Activated naive CD4-positive, alpha-beta T cell treated with anti-CD3 and anti-CD28 coated beads for 36 hours (primary cell): ENCODE results near the gene ABCA1. TPM values are rescaled to one million over a fixed set of nuclear protein-coding genes. Genes with fewer than 3 reads are reported as not detected.

Source experiments
- CTCF ChIA-PET: fragments of 350-600 bp; sonication (Branson Sonifier 250); formaldehyde crosslinking; loops from one replicate; lab custom pipeline; 2021; ENCODE audit warnings: antibody characterized with exemption; lab: Charles Lee
- DNase-seq: peaks from one replicate; pipeline ENCODE4 v3.0.0-alpha.2; 2020
- H3K27ac Mint-ChIP-seq: one replicate; pipeline ENCODE4 v1.8.0; 2021; ENCODE audit warnings: mild to moderate bottlenecking, mixed read lengths
- H3K27me3 Mint-ChIP-seq: one replicate; pipeline ENCODE4 v1.8.0; 2021; ENCODE audit warnings: low read depth, mixed read lengths
- H3K36me3 Mint-ChIP-seq: one replicate; pipeline ENCODE4 v1.8.0; 2021; ENCODE audit warnings: low read depth, mixed read lengths
- H3K4me1 Mint-ChIP-seq: one replicate; pipeline ENCODE4 v1.8.0; 2021; ENCODE audit warnings: low read depth, mixed read lengths
- H3K4me3 Mint-ChIP-seq: one replicate; pipeline ENCODE4 v1.8.0; 2021; ENCODE audit warnings: mild to moderate bottlenecking, moderate library complexity, mixed read lengths
- H3K9me3 Mint-ChIP-seq: one replicate; pipeline ENCODE4 v1.8.0; 2021; ENCODE audit warnings: mixed read lengths
- intact Hi-C: fragments of 100-400 bp; cut with micrococcal nuclease; formaldehyde crosslinking; loops from one replicate; pipeline ENCODE4 v1.15.1; 2023
- total RNA-seq, 2 experiments: library from RNA; stranded (reverse); gene quantifications; one replicate each; pipeline ENCODE4 v1.2.3, GENCODE V29; 2021

ABCA1 gene
- total RNA-seq, 2 experiments from 2014 or later = 31.3 to 31.5 TPM

- no peak for DNase-seq
- intact Hi-C loops = no loop called here
- CTCF ChIA-PET = interaction anchor here (0.7 kb wide), 1 partner anchor 526 kb away, joined by 3 read pairs; no protein-coding TSS in a partner anchor
- Mint-ChIP-seq H3K4me3 (no peak overlapping the region), H3K27me3 (no peaks in the 10 kb centered on the region), H3K36me3 (peaks cover 20% of the 10 kb centered on the region), H3K9me3 (no peaks in the 10 kb centered on the region), H3K27ac (no peak overlapping the region), H3K4me1 (no peaks in the 10 kb centered on the region)
These were observed 84.2 kb downstream of the ABCA1 start for GRCh38 chr9:104843644-104844240.

- H3K4me1 Mint-ChIP-seq = peaks cover under 1% of the 10 kb centered on the region
- intact Hi-C loops = no loop called here
- no peaks in the 10 kb centered on the region for H3K27me3 Mint-ChIP-seq
- CTCF ChIA-PET = no interaction called here
- H3K36me3 Mint-ChIP-seq = peaks cover 20% of the 10 kb centered on the region
- H3K4me3 Mint-ChIP-seq = no peak overlapping the region
- H3K9me3 Mint-ChIP-seq = no peaks in the 10 kb centered on the region
- H3K27ac Mint-ChIP-seq = no peak overlapping the region
- DNase-seq = no peak
These were observed 85.3 kb downstream of the ABCA1 start for GRCh38 chr9:104842698-104843097.

- no peak overlapping the region for H3K27ac Mint-ChIP-seq
- CTCF ChIA-PET = no interaction called here
- H3K36me3 Mint-ChIP-seq = peaks cover 30% of the 10 kb centered on the region
- intact Hi-C loops = no loop called here
- peaks cover 11% of the 10 kb centered on the region for H3K4me1 Mint-ChIP-seq
- H3K9me3 Mint-ChIP-seq = no peaks in the 10 kb centered on the region
- H3K27me3 Mint-ChIP-seq = no peaks in the 10 kb centered on the region
- DNase-seq = no peak
- no peak overlapping the region for H3K4me3 Mint-ChIP-seq
These were observed 86.3 kb downstream of the ABCA1 start for GRCh38 chr9:104841601-104842141.

- no peak overlapping the region for H3K4me3 Mint-ChIP-seq
- no peaks in the 10 kb centered on the region for H3K27me3 Mint-ChIP-seq
- no peak overlapping the region for H3K27ac Mint-ChIP-seq
- no peak for DNase-seq
- H3K9me3 Mint-ChIP-seq = no peaks in the 10 kb centered on the region
- peaks cover 18% of the 10 kb centered on the region for H3K4me1 Mint-ChIP-seq
- H3K36me3 Mint-ChIP-seq = peaks cover 29% of the 10 kb centered on the region
- CTCF ChIA-PET = no interaction called here
- intact Hi-C loops = no loop called here
These were observed 89.0 kb downstream of the ABCA1 start for GRCh38 chr9:104838958-104839357.

- Mint-ChIP-seq H3K27ac (no peak overlapping the region), H3K4me1 (peaks cover 18% of the 10 kb centered on the region), H3K4me3 (no peak overlapping the region), H3K36me3 (peaks cover 35% of the 10 kb centered on the region), H3K9me3 (no peaks in the 10 kb centered on the region), H3K27me3 (no peaks in the 10 kb centered on the region)
- no peak for DNase-seq
- CTCF ChIA-PET = no interaction called here
- intact Hi-C loops = no loop called here
These were observed 91.2 kb downstream of the ABCA1 start for GRCh38 chr9:104836767-104837166.

DNA sequence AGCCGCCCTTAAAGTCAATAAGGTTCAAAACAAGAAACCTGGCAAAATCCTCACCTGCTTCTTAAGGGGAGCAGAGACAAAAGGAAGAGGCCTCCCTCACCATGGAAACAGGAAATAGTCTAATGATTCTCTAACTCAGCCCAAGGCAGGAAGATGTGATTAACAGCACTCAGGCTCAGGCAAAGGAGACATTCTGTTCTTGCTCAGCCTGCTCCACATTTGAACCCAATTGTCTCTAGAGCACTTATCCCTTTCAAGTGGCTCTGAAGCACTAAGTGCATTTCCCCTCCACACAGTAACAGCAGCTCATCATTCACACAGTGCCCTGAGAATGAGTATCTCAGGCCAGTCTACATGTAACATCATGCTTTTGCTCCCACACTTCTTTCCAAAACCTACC, 91.7 kb downstream of the ABCA1 start:
- no peaks in the 10 kb centered on the region for H3K9me3 Mint-ChIP-seq
- no peak for DNase-seq
- intact Hi-C loops = no loop called here
- no peak overlapping the region for H3K4me3 Mint-ChIP-seq
- peaks cover 40% of the 10 kb centered on the region for H3K36me3 Mint-ChIP-seq
- peaks cover 18% of the 10 kb centered on the region for H3K4me1 Mint-ChIP-seq
- H3K27ac Mint-ChIP-seq = no peak overlapping the region
- H3K27me3 Mint-ChIP-seq = no peaks in the 10 kb centered on the region
- CTCF ChIA-PET = no interaction called here

- CTCF ChIA-PET = interaction anchor here (1.4 kb wide), 1 partner anchor 28 kb away, joined by 3 read pairs; no protein-coding TSS in a partner anchor
- Mint-ChIP-seq H3K9me3 (no peaks in the 10 kb centered on the region), H3K27me3 (no peaks in the 10 kb centered on the region), H3K36me3 (peaks cover 46% of the 10 kb centered on the region), H3K27ac (no peak overlapping the region), H3K4me3 (no peak overlapping the region), H3K4me1 (peaks cover 18% of the 10 kb centered on the region)
- intact Hi-C loops = no loop called here
- no peak for DNase-seq
These were observed 92.8 kb downstream of the ABCA1 start for GRCh38 chr9:104835161-104835560.

GRCh38 chr9:104833696-104834095, 94.3 kb downstream of the ABCA1 start:
- no peaks in the 10 kb centered on the region for H3K9me3 Mint-ChIP-seq
- DNase-seq = no peak
- H3K4me3 Mint-ChIP-seq = no peak overlapping the region
- no peak overlapping the region for H3K27ac Mint-ChIP-seq
- peaks cover 53% of the 10 kb centered on the region for H3K36me3 Mint-ChIP-seq
- H3K4me1 Mint-ChIP-seq = peaks cover 18% of the 10 kb centered on the region
- intact Hi-C loops = no loop called here
- CTCF ChIA-PET = interaction anchor here (1.4 kb wide), 2 partner anchors 30 kb away, joined by 3 read pairs; no protein-coding TSS in a partner anchor
- no peaks in the 10 kb centered on the region for H3K27me3 Mint-ChIP-seq

DNA sequence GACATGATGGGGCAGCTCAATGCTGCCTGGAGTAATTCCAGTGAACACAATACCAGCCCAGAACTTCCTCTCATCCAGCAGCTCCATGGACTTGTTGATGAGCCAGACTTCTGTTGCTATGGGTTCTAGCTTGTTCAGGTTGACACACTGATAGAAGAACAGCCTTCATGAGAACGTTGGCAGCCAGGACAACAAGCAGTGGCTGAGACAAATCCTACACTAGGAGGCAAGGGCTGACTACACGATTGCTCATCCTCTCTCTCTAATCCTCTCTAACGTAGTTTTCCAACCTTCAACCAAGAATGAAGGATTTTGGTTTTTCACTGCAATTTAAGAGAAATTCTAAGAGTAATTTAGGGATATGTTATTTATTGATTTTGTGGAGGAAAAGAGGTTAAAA, 96.3 kb downstream of the ABCA1 start:
- intact Hi-C loops = no loop called here
- no peak overlapping the region for H3K27ac Mint-ChIP-seq
- no peak for DNase-seq
- H3K36me3 Mint-ChIP-seq = peaks cover 49% of the 10 kb centered on the region
- no peaks in the 10 kb centered on the region for H3K27me3 Mint-ChIP-seq
- CTCF ChIA-PET = no interaction called here
- no peak overlapping the region for H3K4me3 Mint-ChIP-seq
- H3K9me3 Mint-ChIP-seq = no peaks in the 10 kb centered on the region
- H3K4me1 Mint-ChIP-seq = peaks cover 7% of the 10 kb centered on the region

- no peak overlapping the region for H3K4me3 Mint-ChIP-seq
- no peaks in the 10 kb centered on the region for H3K4me1 Mint-ChIP-seq
- no peak for DNase-seq
- CTCF ChIA-PET = no interaction called here
- no peaks in the 10 kb centered on the region for H3K9me3 Mint-ChIP-seq
- intact Hi-C loops = no loop called here
- peaks cover 64% of the 10 kb centered on the region for H3K36me3 Mint-ChIP-seq
- H3K27ac Mint-ChIP-seq = no peak overlapping the region
- no peaks in the 10 kb centered on the region for H3K27me3 Mint-ChIP-seq
These were observed 101.0 kb downstream of the ABCA1 start for GRCh38 chr9:104826911-104827310.

DNA sequence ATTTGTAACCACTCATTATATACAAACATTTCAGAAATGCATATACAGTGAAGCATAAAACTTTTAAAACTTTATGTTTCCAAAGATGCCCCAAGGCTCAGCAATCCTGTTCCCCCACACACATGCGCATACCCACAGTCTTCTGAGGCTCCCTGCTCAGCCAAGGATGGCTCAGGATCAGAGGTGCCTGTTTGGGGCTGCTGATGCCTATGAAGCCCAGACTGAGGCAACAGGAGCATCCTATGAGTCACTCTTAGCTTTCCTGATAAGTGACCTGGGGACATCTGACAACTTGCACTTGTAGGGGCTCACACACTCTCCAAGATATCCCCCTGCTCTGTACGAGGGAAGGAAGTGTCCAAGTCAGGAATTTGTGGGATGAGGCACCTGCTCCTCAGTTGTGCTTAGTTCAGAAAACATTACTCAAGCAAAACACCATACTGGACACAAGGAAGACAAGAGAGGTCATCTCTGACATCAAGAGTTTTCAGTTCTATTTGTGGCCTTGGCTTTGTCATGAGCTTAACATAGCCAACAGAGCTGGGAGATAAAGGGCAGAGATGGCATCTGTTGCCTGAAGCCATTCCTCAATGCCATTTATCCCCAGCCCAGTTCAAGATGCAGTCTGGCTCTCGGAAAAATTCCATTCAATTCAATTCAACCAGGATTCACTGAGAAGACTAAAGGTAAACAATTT, 101.7 kb downstream of the ABCA1 start:
- H3K27me3 Mint-ChIP-seq = no peaks in the 10 kb centered on the region
- peaks cover 57% of the 10 kb centered on the region for H3K36me3 Mint-ChIP-seq
- H3K4me3 Mint-ChIP-seq = no peak overlapping the region
- H3K27ac Mint-ChIP-seq = no peak overlapping the region
- CTCF ChIA-PET = no interaction called here
- no peak for DNase-seq
- no peaks in the 10 kb centered on the region for H3K4me1 Mint-ChIP-seq
- no peaks in the 10 kb centered on the region for H3K9me3 Mint-ChIP-seq
- intact Hi-C loops = no loop called here

DNA sequence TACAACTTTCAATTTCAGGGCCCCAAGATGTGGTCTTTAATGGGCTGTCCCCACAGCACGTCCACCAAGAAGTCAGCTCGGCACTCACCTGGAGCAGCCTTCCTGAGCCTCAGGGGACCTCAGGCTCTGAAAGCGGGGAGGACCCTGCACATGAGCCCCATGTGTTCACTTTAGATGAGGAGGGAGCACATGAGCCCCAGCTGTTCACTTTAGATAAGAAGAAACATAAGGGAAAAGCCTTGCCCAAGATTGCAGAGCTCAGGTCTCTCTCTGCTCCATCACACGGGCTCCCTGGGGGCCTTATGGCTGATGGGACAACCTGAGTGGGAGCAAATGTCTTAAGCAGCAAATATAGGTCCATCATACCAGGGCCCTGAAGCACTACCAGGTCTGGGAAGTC, 107.6 kb downstream of the ABCA1 start:
- H3K36me3 Mint-ChIP-seq = peaks cover 65% of the 10 kb centered on the region
- no peak overlapping the region for H3K27ac Mint-ChIP-seq
- no peaks in the 10 kb centered on the region for H3K4me1 Mint-ChIP-seq
- H3K4me3 Mint-ChIP-seq = no peak overlapping the region
- intact Hi-C loops = no loop called here
- CTCF ChIA-PET = no interaction called here
- no peaks in the 10 kb centered on the region for H3K9me3 Mint-ChIP-seq
- no peak for DNase-seq
- no peaks in the 10 kb centered on the region for H3K27me3 Mint-ChIP-seq

DNA sequence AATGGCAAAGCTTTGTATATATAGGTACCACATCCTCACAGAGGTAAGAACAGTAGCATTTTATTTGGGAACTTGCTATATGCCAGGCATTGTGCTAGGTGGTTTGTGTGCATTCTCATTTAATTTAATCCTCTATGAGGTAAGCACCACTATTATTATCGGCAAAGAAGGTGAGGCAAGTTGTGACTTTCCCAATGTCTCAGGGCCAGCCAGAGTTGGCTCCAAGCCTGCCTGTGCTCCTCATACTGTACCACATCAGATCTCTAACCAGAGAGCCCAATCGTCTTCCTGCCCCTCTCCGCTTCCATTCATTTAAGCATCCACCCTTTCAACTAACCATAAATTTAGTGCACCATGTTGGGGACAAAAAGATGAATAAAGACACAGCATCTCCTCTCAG, 108.9 kb downstream of the ABCA1 start:
- intact Hi-C loops = no loop called here
- no peak for DNase-seq
- Mint-ChIP-seq H3K4me3 (no peak overlapping the region), H3K36me3 (peaks cover 71% of the 10 kb centered on the region), H3K4me1 (no peaks in the 10 kb centered on the region), H3K27me3 (no peaks in the 10 kb centered on the region), H3K9me3 (no peaks in the 10 kb centered on the region), H3K27ac (no peak overlapping the region)
- CTCF ChIA-PET = no interaction called here
